Adrenal gland (tissue), 12 donors: ENCODE results near the gene MPP3. TPM values are rescaled to one million over a fixed set of nuclear protein-coding genes. Genes with fewer than 3 reads are reported as not detected.
A peak's percentile ranks its signal among the peaks of the same experiment; 100 is the strongest.

Source experiments
- DNase-seq, 7 donors: peaks; one replicate each; pipeline ENCODE4 v3.0.0-alpha.2; 2019 to 2020
- H3K27ac ChIP-seq, 5 donors: fragments of 200-600 bp; sonication (generic) in 4 of 5; 1 replicate in 3 of 5; 2 replicates in 2 of 5; pipeline versions ENCODE4 v1.5.1 to v1.8.0; 2016 to 2020; ENCODE audit warnings: mild to moderate bottlenecking in 1 of 5
- H3K27me3 ChIP-seq: fragments of 200-600 bp; 2 replicates; pipeline ENCODE4 v1.8.0; 2021
- H3K36me3 ChIP-seq, 2 donors: fragments of 200-600 bp; replicated peaks in 1 of 2; 1 replicate in 1 of 2; 2 replicates in 1 of 2; pipeline versions ENCODE4 v1.5.1 to v1.8.0; 2018 to 2022
- H3K4me1 ChIP-seq, 2 donors: fragments of 200-600 bp; replicated peaks in 1 of 2; 1 replicate in 1 of 2; 2 replicates in 1 of 2; pipeline versions ENCODE4 v1.5.1 to v1.8.0; 2018 to 2021
- H3K4me3 ChIP-seq, 4 donors: fragments of 200-600 bp; sonication (generic) in 3 of 4; one replicate each; pipeline ENCODE4 v1.5.1; 2016 to 2018
- H3K9me3 ChIP-seq, 3 donors: fragments of 200-600 bp; sonication (generic) in 1 of 3; replicated peaks in 1 of 3; 1 replicate in 2 of 3; 2 replicates in 1 of 3; pipeline versions ENCODE4 v1.5.1 to v1.8.0; 2016 to 2021
- POLR2A ChIP-seq, 2 donors: fragments of 450-650 bp; IDR thresholded peaks; one replicate each; pipeline ENCODE4 v1.6.1; 2017; ENCODE audit warnings: antibody characterized with exemption in 2 of 2, mild to moderate bottlenecking in 2 of 2, moderate library complexity in 1 of 2
- WGBS, 4 donors: extraction: QIAGEN DNeasy Blood & Tissue Kit in 2 of 4; methylation state at CpG; one replicate each; pipeline versions ENCODE4 v1.1.5 to v1.1.7; 2013 to 2017; 5-methylcytosine and 5-hydroxymethylcytosine counted together
- intact Hi-C, 2 donors: fragments of 100-400 bp; cut with DNase I; formaldehyde crosslinking; loops; one replicate each; pipeline versions ENCODE4 v1.14.1 to v1.15.0; 2022 to 2023
- polyA plus RNA-seq, 3 donors: library from polyadenylated mRNA; stranded (reverse); fragments of 200-250 nt in 2 of 3; fragments of 350-450 nt in 1 of 3; fragmentation: Illumina TruSeq in 1 of 3; extraction: RNeasy Lipid Tissue Mini Kit (QIAGEN cat#74804) in 1 of 3; gene quantifications; one replicate each; pipeline ENCODE4 v1.2.3, GENCODE V29; 2013 to 2014
- total RNA-seq, 9 donors: library from RNA; depleted of rRNA in 4 of 9; stranded (reverse); fragments of >200 nt in 4 of 9; fragments of 120-200 nt in 1 of 9; fragmentation: NEBNext Ultra II Directional in 1 of 9; extraction: Animal tissue kit (Norgen Biotek cat#: 25700) in 1 of 9; gene quantifications; one replicate each; pipeline versions ENCODE4 v1.1.0 to v1.2.4, GENCODE V29; 2013 to 2023
- TF ChIP-seq, protein P1 (sequence below), 6 experiments: fragments of 450-650 bp in 4 of 6; fragments of 200-600 bp in 2 of 6; sonication (generic) in 1 of 6; IDR thresholded peaks; 1 replicate in 5 of 6; 2 replicates in 1 of 6; pipeline versions ENCODE4 v1.5.1 to v1.8.0; 2016 to 2021; ENCODE audit warnings: antibody characterized with exemption in 6 of 6, mild to moderate bottlenecking in 2 of 6, moderate library complexity in 1 of 6
- donor health status: healthy with polysubstance abuse.
- donor health status: Bipolar disorder and iron deficiency.
- donor health status: DM: yes; HTN: yes; CAD: no.
- donor health status: DM: no; HTN: no; CAD: no.
- donor health status: DM: no; HTN: no; CAD: no.
- donor health status: DM: yes; HTN: yes; CAD: no.

MPP3 gene
- total and polyA plus RNA-seq, 12 donors: 0.60 to 10.6 (median 3.6) TPM

DNA sequence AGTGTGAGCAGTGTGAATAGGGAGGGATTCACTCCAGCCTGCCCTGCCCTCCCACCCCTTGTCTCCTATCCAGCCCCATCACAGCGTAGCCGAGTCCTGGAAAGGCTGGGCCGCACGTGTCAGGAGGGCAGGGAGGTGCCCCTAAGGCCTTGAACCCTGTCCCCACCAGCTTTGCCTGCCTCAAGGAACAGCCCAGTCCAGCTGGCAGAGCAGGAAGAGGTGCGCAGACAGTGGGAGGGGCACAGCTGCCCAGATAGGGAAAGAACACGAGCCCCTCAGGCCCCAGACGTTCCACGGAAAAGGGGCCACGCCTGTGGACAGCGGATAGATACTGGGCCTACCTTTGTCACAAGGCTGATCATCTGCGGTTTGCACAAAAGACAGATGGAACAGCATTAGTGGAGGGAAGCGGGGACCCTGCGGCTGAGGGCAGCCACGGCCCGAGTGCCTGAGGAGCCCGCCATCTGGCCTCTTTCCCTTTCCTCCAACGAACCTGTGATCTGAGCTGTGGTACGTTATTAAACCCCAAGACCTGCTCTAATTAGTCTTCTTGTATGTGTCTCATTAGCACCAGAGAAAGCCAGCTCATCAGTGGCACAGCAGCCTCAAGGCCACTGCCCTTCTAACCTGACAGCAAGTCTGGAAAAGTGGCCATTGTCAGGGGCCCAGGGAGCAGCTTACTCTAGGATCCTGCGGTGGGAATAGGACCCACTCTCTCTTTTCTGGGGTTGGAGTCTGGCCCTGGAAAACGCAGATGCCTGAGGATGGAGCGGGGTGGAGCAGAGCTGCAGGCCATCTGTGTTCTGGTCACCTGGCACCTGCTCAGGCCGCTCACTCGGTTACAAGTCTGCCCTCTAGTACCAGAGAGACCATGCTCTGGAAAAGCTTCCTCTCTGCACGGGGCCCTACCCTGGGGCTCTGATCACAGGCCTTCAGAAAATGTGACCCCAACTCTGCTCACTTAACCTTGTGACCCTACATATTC is 16.3 kb downstream of the MPP3 start:
- Histone ChIP-seq H3K27me3 (no peaks in the 10 kb centered on the region), H3K4me3 (no peak overlapping the region), H3K27ac (no peak overlapping the region), H3K36me3 (peaks cover 0 to 3% of the 10 kb centered on the region in 2 donors), H3K9me3 (no peaks in the 10 kb centered on the region), H3K4me1 (no peaks in the 10 kb centered on the region)
- DNase-seq: peak in 1 of 7 donors; percentile 28
- TF ChIP-seq POLR2A (IDR thresholded peaks at IDR 0.05): no peak
- TF ChIP-seq, protein P1, sequence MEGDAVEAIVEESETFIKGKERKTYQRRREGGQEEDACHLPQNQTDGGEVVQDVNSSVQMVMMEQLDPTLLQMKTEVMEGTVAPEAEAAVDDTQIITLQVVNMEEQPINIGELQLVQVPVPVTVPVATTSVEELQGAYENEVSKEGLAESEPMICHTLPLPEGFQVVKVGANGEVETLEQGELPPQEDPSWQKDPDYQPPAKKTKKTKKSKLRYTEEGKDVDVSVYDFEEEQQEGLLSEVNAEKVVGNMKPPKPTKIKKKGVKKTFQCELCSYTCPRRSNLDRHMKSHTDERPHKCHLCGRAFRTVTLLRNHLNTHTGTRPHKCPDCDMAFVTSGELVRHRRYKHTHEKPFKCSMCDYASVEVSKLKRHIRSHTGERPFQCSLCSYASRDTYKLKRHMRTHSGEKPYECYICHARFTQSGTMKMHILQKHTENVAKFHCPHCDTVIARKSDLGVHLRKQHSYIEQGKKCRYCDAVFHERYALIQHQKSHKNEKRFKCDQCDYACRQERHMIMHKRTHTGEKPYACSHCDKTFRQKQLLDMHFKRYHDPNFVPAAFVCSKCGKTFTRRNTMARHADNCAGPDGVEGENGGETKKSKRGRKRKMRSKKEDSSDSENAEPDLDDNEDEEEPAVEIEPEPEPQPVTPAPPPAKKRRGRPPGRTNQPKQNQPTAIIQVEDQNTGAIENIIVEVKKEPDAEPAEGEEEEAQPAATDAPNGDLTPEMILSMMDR (IDR thresholded peaks at IDR 0.05): no peak
- 90 to 94% (median 92%) methylated on average over 19 to 24 of the region's 24 CpGs for WGBS, 4 donors
- intact Hi-C loops: no loop called here

DNA sequence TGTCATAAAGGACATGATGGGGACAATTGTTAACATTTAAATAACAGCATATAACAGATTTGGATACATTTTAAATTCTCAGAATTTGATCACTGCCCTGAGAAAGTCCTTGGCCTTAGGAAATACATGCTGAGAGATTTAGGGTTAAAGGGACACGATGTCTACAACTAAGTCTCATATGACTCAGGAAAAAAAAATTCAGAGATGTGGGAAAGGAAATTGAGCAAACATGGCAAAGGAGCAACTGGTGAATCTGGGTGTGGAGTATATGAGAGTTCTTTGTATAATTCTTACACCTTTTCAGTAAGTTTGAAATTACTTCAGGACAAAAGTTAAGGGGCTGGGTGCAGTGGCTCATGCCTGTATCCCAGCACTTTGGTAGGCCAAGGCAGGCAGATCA is 18.2 kb downstream of the MPP3 start:
- Histone ChIP-seq H3K4me3 (no peak overlapping the region), H3K4me1 (no peaks in the 10 kb centered on the region), H3K9me3 (no peaks in the 10 kb centered on the region), H3K27me3 (no peaks in the 10 kb centered on the region), H3K27ac (no peak overlapping the region), H3K36me3 (peaks cover 0 to 3% of the 10 kb centered on the region in 2 donors)
- intact Hi-C loops: no loop called here
- DNase-seq: no peak
- TF ChIP-seq, protein P1 (IDR thresholded peaks at IDR 0.05): no peak
- TF ChIP-seq POLR2A (IDR thresholded peaks at IDR 0.05): no peak
- WGBS, 4 donors: 6 to 11% (median 9%) methylated on average over 1 of the region's 1 CpG

DNA sequence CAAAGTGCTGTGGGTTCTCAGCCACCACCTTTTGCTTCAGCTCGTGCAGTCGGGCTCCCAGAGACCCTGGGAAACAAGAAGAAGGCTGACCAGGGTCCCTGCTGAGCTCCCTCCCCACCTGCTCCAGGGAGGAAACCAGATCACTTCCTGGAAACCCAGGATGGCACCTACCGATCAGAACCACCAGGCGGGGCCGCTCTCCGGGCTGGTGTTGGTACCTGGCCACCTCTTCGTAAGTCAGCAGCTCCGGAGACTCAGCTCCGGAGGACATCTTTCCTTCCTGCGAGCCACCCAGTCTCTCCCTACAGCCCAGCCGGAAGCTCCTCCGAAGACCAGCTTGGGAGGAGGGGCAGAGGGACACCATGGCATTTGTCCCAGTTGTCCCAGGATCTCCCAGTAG is 18.9 kb downstream of the MPP3 start:
- 86 to 96% (median 88%) methylated on average over 3 to 12 of the region's 12 CpGs for WGBS, 4 donors
- peaks cover 0 to 3% of the 10 kb centered on the region in 2 donors for H3K36me3 ChIP-seq
- intact Hi-C loops: no loop called here

DNA sequence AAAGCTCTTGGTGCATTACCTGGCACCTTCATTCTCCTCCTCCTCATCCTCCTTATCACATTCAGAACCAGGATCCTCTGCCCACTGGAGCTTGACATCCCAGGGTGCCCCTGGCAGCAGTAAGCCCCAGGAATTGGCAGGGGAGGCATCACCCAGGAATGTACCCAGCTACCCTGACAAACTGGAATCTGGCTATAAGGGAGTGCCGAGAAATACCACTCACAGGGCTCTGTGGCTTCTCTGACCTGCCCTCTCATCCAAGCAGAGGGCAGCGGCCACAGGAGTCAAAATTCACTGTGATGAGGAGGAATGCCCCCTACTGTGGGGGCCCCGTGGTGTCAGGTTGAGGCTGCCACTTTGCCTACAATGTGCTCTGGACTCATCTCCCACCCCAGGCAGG is 19.6 kb downstream of the MPP3 start:
- Histone ChIP-seq H3K4me1 (no peaks in the 10 kb centered on the region), H3K9me3 (no peaks in the 10 kb centered on the region), H3K4me3 (no peak overlapping the region), H3K27ac (no peak overlapping the region), H3K36me3 (peaks cover 0 to 3% of the 10 kb centered on the region in 2 donors), H3K27me3 (no peaks in the 10 kb centered on the region)
- no peak for DNase-seq
- intact Hi-C loops: no loop called here
- TF ChIP-seq POLR2A (IDR thresholded peaks at IDR 0.05): no peak
- TF ChIP-seq, protein P1 (IDR thresholded peaks at IDR 0.05): no peak
- 90 to 100% (median 95%) methylated on average over 3 of the region's 3 CpGs for WGBS, 4 donors

More for the DNA sequence above, 18.9 kb downstream of the MPP3 start:
- no peak overlapping the region for H3K4me3 ChIP-seq
- DNase-seq: peak in 1 of 7 donors; percentile 39
- TF ChIP-seq, protein P1 (IDR thresholded peaks at IDR 0.05): no peak
- no peak for TF ChIP-seq POLR2A (IDR thresholded peaks at IDR 0.05)
- no peaks in the 10 kb centered on the region for H3K9me3 ChIP-seq
- H3K27ac ChIP-seq: no peak overlapping the region
- no peaks in the 10 kb centered on the region for H3K27me3 ChIP-seq
- no peaks in the 10 kb centered on the region for H3K4me1 ChIP-seq
